A673 (cell line): Measurements from ENCODE around the gene TSHZ1. TPM values are rescaled to one million over a fixed set of nuclear protein-coding genes. Genes with fewer than 3 reads are reported as not detected.

Experiments
- BruUV-seq: library from RNA; stranded (reverse); fragments of 400-500 nt; replicated peaks from 2 replicates; lab custom pipeline; 2021; lab: Mats Ljungman, UMichigan
- CTCF ChIA-PET: fragments of 300-600 bp; sonication (Branson Sonifier 250); formaldehyde crosslinking; loops from one replicate; lab custom pipeline; 2022; ENCODE audit warnings: antibody characterized with exemption; lab: Charles Lee
- POLR2A ChIA-PET: fragments of 300-600 bp; sonication (Branson Sonifier 250); formaldehyde crosslinking; loops from one replicate; lab custom pipeline; 2022; ENCODE audit warnings: antibody characterized with exemption; ENCODE audit not compliant: low non-redundant PET; lab: Charles Lee
- DNase-seq: peaks from one replicate; pipeline ENCODE4 v3.0.0-alpha.2; 2015; ENCODE audit warnings: low spot score
- H3K27ac ChIP-seq: fragments of 200-600 bp; sonication (generic); 2 replicates; pipeline ENCODE4 v1.5.1; 2016; ENCODE audit warnings: mixed run types, low read depth, mild to moderate bottlenecking, mixed read lengths, antibody characterized with exemption, low read length; ENCODE audit not compliant: poor library complexity, severe bottlenecking
- H3K27me3 ChIP-seq: fragments of 200-600 bp; sonication (generic); replicated peaks from 2 replicates; pipeline ENCODE4 v1.6.1; 2017; ENCODE audit warnings: mixed run types, low read depth, mild to moderate bottlenecking, mixed read lengths, antibody characterized with exemption, low read length; ENCODE audit not compliant: insufficient read depth, poor library complexity
- H3K36me3 ChIP-seq: fragments of 200-600 bp; sonication (generic); 2 replicates; pipeline ENCODE4 v1.6.1; 2016; ENCODE audit warnings: mixed run types, mild to moderate bottlenecking, mixed read lengths, antibody characterized with exemption, low read length; ENCODE audit not compliant: insufficient read depth, poor library complexity, severe bottlenecking
- H3K4me1 ChIP-seq: fragments of 200-600 bp; sonication (generic); 2 replicates; pipeline ENCODE4 v1.6.1; 2017; ENCODE audit warnings: mixed run types, mild to moderate bottlenecking, mixed read lengths, antibody characterized with exemption, low read length; ENCODE audit not compliant: insufficient read depth, poor library complexity, severe bottlenecking
- H3K4me3 ChIP-seq: fragments of 200-600 bp; sonication (generic); 2 replicates; pipeline ENCODE4 v1.5.1; 2016; ENCODE audit warnings: low read depth, mixed run types, mild to moderate bottlenecking, mixed read lengths, low read length; ENCODE audit not compliant: poor library complexity, severe bottlenecking
- H3K9me3 ChIP-seq: fragments of 200-600 bp; sonication (generic); 2 replicates; pipeline ENCODE4 v1.6.1; 2016; ENCODE audit warnings: mixed run types, low read depth, mild to moderate bottlenecking, mixed read lengths, antibody characterized with exemption, low read length; ENCODE audit not compliant: poor library complexity, severe bottlenecking
- CTCF ChIP-seq: fragments of 300-800, 200-600 bp; sonication (generic); conservative IDR thresholded peaks from 2 replicates; pipeline ENCODE4 v1.5.1; 2017; ENCODE audit warnings: low read depth, mild to moderate bottlenecking, antibody characterized with exemption, low read length, moderate library complexity, mixed read lengths
- EZH2 ChIP-seq: fragments of 200-600 bp; sonication (generic); IDR thresholded peaks from 2 replicates; pipeline ENCODE4 v1.6.1; 2017; ENCODE audit warnings: borderline replicate concordance, low read depth, mild to moderate bottlenecking, mixed read lengths, antibody characterized with exemption, low read length; ENCODE audit not compliant: poor library complexity, severe bottlenecking
- intact Hi-C: fragments of 100-400 bp; cut with micrococcal nuclease; formaldehyde crosslinking; loops from one replicate; pipeline ENCODE4 v1.10.0; 2022; ENCODE audit not compliant: unreplicated experiment
- total RNA-seq: library from RNA; stranded (reverse); gene quantifications from 2 replicates; pipeline ENCODE4 v1.2.3, GENCODE V29; 2021

The TSHZ1 gene
- total RNA-seq, 1 experiment from 2014 or later, result 1.8 TPM

- Histone ChIP-seq H3K27ac (no peak overlapping the region), H3K4me3 (no peak overlapping the region), H3K36me3 (no peaks in the 10 kb centered on the region), H3K4me1 (no peaks in the 10 kb centered on the region), H3K9me3 (no peaks in the 10 kb centered on the region), H3K27me3 (no peaks in the 10 kb centered on the region)
- POLR2A ChIA-PET, result no interaction called here
- CTCF ChIA-PET, result no interaction called here
- no peak for DNase-seq
- no TSS peak for BruUV-seq
- intact Hi-C loops, result no loop called here
- TF ChIP-seq EZH2, result no peak
- TF ChIP-seq CTCF, result no peak
Measured at GRCh38 chr18:75276818-75277609, 66.4 kb downstream of the TSHZ1 start.

- BruUV-seq, result no TSS peak
- H3K9me3 ChIP-seq, result no peaks in the 10 kb centered on the region
- intact Hi-C loops, result no loop called here
- no peaks in the 10 kb centered on the region for H3K36me3 ChIP-seq
- TF ChIP-seq CTCF (no peak), EZH2 (no peak)
- H3K4me1 ChIP-seq, result no peaks in the 10 kb centered on the region
- H3K4me3 ChIP-seq, result no peak overlapping the region
- no peak for DNase-seq
- ChIA-PET CTCF (no interaction called here), POLR2A (no interaction called here)
- H3K27ac ChIP-seq, result no peak overlapping the region
- no peaks in the 10 kb centered on the region for H3K27me3 ChIP-seq
Measured at GRCh38 chr18:75277610-75277928, 67.0 kb downstream of the TSHZ1 start.

- ChIA-PET POLR2A (no interaction called here), CTCF (no interaction called here)
- Histone ChIP-seq H3K36me3 (no peaks in the 10 kb centered on the region), H3K27me3 (no peaks in the 10 kb centered on the region), H3K4me1 (no peaks in the 10 kb centered on the region), H3K4me3 (no peak overlapping the region), H3K27ac (no peak overlapping the region), H3K9me3 (no peaks in the 10 kb centered on the region)
- TF ChIP-seq CTCF, result no peak
- no peak for TF ChIP-seq EZH2
- intact Hi-C loops, result no loop called here
- BruUV-seq, result no TSS peak
- DNase-seq, result no peak
Measured at GRCh38 chr18:75279381-75279780, 68.8 kb downstream of the TSHZ1 start.
